ENCODE results near the gene ARHGAP26. TPM values are rescaled to one million over a fixed set of nuclear protein-coding genes. Genes with fewer than 3 reads are reported as not detected.
A peak's percentile ranks its signal among the peaks of the same experiment; 100 is the strongest.

The ARHGAP26 gene
- total RNA-seq, 1 donor from 2014 or later: 8.6 TPM

DNA sequence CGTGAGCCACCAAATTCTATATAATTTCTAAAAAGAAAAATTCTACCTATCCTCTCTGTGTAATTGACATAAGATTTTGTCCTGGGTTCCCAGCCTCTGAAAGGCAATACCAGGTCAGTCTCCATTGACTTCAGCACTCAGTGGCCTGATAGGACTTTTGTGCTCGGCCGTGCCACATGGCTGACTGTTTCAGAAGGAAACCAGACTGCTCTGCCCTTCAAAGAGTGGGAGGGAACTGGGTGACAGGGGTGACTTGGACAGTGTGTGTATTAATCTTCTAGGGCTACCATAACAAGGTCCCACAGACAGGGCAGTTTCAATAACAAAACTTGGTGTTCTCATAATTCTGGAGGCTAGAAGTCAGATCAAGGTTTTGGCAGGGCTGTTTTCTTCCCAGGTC lies 43.0 kb downstream of the ARHGAP26 start:
- DNase-seq (ENCODE audit: low read depth): no peak
- Histone ChIP-seq H3K27me3 (ENCODE audit: control insufficient read depth, insufficient read depth, low read length) (no peaks in the 10 kb centered on the region), H3K36me3 (ENCODE audit: control insufficient read depth, insufficient read depth, low read length) (no peaks in the 10 kb centered on the region), H3K4me3 (ENCODE audit: low read depth, low read length) (no peak overlapping the region)
- no peak for TF ChIP-seq CTCF (IDR thresholded peaks at IDR 0.05; ENCODE audit: insufficient read depth, low read length, poor library complexity, severe bottlenecking)

DNA sequence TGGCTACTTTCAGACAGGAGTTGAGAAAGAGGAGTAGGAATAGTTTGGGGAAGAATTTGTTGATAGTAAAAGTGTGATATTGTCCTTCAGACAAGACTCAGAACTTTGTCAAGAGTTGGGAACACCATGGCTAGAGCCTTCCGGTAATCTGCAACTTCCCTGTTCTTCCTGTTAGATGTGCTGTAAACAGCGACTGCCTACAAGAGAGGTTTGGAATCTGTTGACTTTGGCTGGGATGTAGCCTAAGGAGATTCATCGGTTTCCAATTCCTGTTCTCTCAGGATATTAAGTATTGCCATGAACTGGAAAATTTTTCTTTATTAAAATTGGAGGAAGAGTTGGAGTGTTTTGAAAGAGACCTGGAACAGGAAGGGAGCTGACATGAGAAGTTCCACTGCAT lies 43.9 kb downstream of the ARHGAP26 start:
- Histone ChIP-seq H3K36me3 (ENCODE audit: control insufficient read depth, insufficient read depth, low read length) (no peaks in the 10 kb centered on the region), H3K27me3 (ENCODE audit: control insufficient read depth, insufficient read depth, low read length) (no peaks in the 10 kb centered on the region), H3K4me3 (ENCODE audit: low read depth, low read length) (no peak overlapping the region)
- DNase-seq (ENCODE audit: low read depth): no peak
- no peak for TF ChIP-seq CTCF (IDR thresholded peaks at IDR 0.05; ENCODE audit: insufficient read depth, low read length, poor library complexity, severe bottlenecking)

- Histone ChIP-seq H3K4me3 (ENCODE audit: low read depth, low read length) (no peak overlapping the region), H3K36me3 (ENCODE audit: control insufficient read depth, insufficient read depth, low read length) (no peaks in the 10 kb centered on the region), H3K27me3 (ENCODE audit: control insufficient read depth, insufficient read depth, low read length) (no peaks in the 10 kb centered on the region)
- no peak for TF ChIP-seq CTCF (IDR thresholded peaks at IDR 0.05; ENCODE audit: insufficient read depth, low read length, poor library complexity, severe bottlenecking)
- DNase-seq (ENCODE audit: low read depth): no peak
These were observed 45.3 kb downstream of the ARHGAP26 start for GRCh38 chr5:142815469-142815868.

GRCh38 chr5:142816531-142817430 lies 46.6 kb downstream of the ARHGAP26 start:
- H3K27me3 ChIP-seq (ENCODE audit: control insufficient read depth, insufficient read depth, low read length): no peaks in the 10 kb centered on the region
- H3K36me3 ChIP-seq (ENCODE audit: control insufficient read depth, insufficient read depth, low read length): no peaks in the 10 kb centered on the region
- TF ChIP-seq CTCF (IDR thresholded peaks at IDR 0.05; ENCODE audit: insufficient read depth, low read length, poor library complexity, severe bottlenecking): no peak
- H3K4me3 ChIP-seq (ENCODE audit: low read depth, low read length): no peak overlapping the region
- DNase-seq (ENCODE audit: low read depth): peak; percentile 34

DNA sequence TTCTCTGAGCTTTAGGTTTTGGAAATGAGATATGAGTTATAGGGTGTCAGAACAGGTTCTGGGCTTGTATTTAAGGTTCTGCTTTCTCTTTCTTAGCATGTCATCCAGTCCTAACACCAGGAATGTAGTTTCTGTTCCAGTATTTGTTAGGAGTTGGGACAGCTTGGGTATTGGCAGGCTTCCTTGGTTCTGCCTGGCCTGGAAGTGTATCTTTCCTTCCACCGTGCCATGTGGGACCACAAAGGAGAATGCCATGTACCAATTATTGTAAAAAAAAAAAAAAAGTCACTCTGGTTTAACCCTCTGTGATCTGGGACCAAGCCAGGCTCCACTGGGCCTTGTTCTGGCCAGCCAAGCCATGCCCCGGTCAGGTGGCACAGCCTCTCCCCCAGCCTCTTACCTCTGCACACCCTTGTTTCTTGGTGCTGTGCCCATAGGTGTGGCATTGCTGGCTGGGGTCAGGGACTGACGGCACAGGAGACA lies 47.8 kb downstream of the ARHGAP26 start:
- no peak for DNase-seq (ENCODE audit: low read depth)
- Histone ChIP-seq H3K27me3 (ENCODE audit: control insufficient read depth, insufficient read depth, low read length) (no peaks in the 10 kb centered on the region), H3K36me3 (ENCODE audit: control insufficient read depth, insufficient read depth, low read length) (no peaks in the 10 kb centered on the region), H3K4me3 (ENCODE audit: low read depth, low read length) (no peak overlapping the region)
- TF ChIP-seq CTCF (IDR thresholded peaks at IDR 0.05; ENCODE audit: insufficient read depth, low read length, poor library complexity, severe bottlenecking): no peak
